ENCODE results near the gene CALCOCO2.

DNA sequence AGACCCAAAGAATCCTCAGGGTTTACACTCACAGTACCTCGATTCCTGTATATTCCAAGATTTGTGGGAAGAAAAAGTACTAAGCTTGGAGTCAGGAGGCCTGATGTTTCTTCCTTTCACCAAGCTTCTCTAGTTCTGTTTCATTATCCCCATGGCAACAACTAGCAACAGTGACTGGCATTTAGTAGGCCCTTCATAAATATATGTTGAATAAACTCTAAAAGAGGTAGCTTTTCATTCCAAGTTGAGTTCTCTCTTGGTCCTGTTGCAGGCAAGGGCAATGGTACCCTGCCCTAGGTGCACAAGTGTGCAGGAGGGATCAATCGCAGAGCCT is 76.8 kb downstream of the CALCOCO2 start:
- no peak for TF ChIP-seq POLR2AphosphoS5 (IDR thresholded peaks at IDR 0.05)
- TF ChIP-seq, protein P1, sequence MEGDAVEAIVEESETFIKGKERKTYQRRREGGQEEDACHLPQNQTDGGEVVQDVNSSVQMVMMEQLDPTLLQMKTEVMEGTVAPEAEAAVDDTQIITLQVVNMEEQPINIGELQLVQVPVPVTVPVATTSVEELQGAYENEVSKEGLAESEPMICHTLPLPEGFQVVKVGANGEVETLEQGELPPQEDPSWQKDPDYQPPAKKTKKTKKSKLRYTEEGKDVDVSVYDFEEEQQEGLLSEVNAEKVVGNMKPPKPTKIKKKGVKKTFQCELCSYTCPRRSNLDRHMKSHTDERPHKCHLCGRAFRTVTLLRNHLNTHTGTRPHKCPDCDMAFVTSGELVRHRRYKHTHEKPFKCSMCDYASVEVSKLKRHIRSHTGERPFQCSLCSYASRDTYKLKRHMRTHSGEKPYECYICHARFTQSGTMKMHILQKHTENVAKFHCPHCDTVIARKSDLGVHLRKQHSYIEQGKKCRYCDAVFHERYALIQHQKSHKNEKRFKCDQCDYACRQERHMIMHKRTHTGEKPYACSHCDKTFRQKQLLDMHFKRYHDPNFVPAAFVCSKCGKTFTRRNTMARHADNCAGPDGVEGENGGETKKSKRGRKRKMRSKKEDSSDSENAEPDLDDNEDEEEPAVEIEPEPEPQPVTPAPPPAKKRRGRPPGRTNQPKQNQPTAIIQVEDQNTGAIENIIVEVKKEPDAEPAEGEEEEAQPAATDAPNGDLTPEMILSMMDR (IDR thresholded peaks at IDR 0.05) = no peak
- no peak for TF ChIP-seq POLR2A (IDR thresholded peaks at IDR 0.05)

Measured in gastroesophageal sphincter (tissue), 3 donors.